HepG2 (cell line): ENCODE data around the gene STRN4. TPM values are rescaled to one million over a fixed set of nuclear protein-coding genes. Genes with fewer than 3 reads are reported as not detected.

ENCODE experiments used
- ARHGAP35 ChIP-seq: sonication (generic); formaldehyde crosslinking; IDR thresholded peaks from 2 replicates; pipeline ENCODE4 v1.9.0; 2022; ENCODE audit warnings: mild to moderate bottlenecking, inconsistent platforms, moderate library complexity, missing genetic modification reagents, borderline replicate concordance
- SOX5 ChIP-seq: IDR thresholded peaks from 2 replicates; pipeline ENCODE4 v1.6.1; 2016; ENCODE audit warnings: borderline replicate concordance
- YY1 ChIP-seq: IDR thresholded peaks from 2 replicates; pipeline ENCODE4 v1.6.1; 2011; ENCODE audit warnings: low read length, low read depth, moderate library complexity, mild to moderate bottlenecking; ENCODE audit not compliant: insufficient read depth, insufficient replicate concordance
- ZMYM3 ChIP-seq: sonication (generic); formaldehyde crosslinking; IDR thresholded peaks from 2 replicates; pipeline ENCODE4 v1.5.1; 2020; ENCODE audit warnings: mild to moderate bottlenecking, missing genetic modification reagents
- ZNF44 ChIP-seq: sonication (generic); formaldehyde crosslinking; IDR thresholded peaks from 2 replicates; pipeline ENCODE4 v1.5.1; 2020; ENCODE audit warnings: mild to moderate bottlenecking, missing genetic modification reagents
- ZNF589 ChIP-seq: sonication (generic); formaldehyde crosslinking; conservative IDR thresholded peaks from 2 replicates; pipeline ENCODE4 v1.8.0; 2022; ENCODE audit warnings: mild to moderate bottlenecking, moderate library complexity, missing genetic modification reagents
- polyA plus RNA-seq, 8 experiments: library from polyadenylated mRNA; depleted of rRNA in 3 of 8; stranded (reverse) in 7 of 8; unstranded in 1 of 8; fragments of >200 nt; fragmentation: Illumina TruSeq in 4 of 8; extraction: Trizol in 4 of 8; gene quantifications; 2 replicates each; pipeline versions ENCODE4 v1.2.1 to v1.2.3, GENCODE V29; 2011 to 2016; ENCODE audit warnings: low read depth in 4 of 8, missing spikeins in 1 of 8, mixed read lengths in 1 of 8; ENCODE audit not compliant: insufficient read depth in 1 of 8
- total RNA-seq, 5 experiments: library from RNA; depleted of rRNA; stranded (reverse); fragments of >200 nt; fragmentation: Illumina TruSeq; extraction: Trizol; gene quantifications; 2 replicates each; pipeline ENCODE4 v1.2.3, GENCODE V29; 2016; ENCODE audit warnings: low read depth in 1 of 5
- TF ChIP-seq, protein P1 (sequence below): sonication (generic); formaldehyde crosslinking; IDR thresholded peaks from 2 replicates; pipeline ENCODE4 v1.4.0; 2020; ENCODE audit warnings: mild to moderate bottlenecking, missing genetic modification reagents
- TF ChIP-seq, protein P2 (sequence below): sonication (generic); formaldehyde crosslinking; IDR thresholded peaks from 2 replicates; pipeline ENCODE4 v1.9.0; 2021; ENCODE audit warnings: missing genetic modification reagents, mild to moderate bottlenecking, borderline replicate concordance
- TF ChIP-seq, protein P3 (sequence below): sonication (generic); formaldehyde crosslinking; IDR thresholded peaks from 2 replicates; pipeline ENCODE4 v1.4.0; 2020; ENCODE audit warnings: missing genetic modification reagents, borderline replicate concordance
- TF ChIP-seq, protein P4 (sequence below): sonication (generic); formaldehyde crosslinking; IDR thresholded peaks from 2 replicates; pipeline ENCODE4 v1.4.0; 2020; ENCODE audit warnings: mild to moderate bottlenecking, missing genetic modification reagents

STRN4 gene
- total and polyA plus RNA-seq, 2 of the 13 experiments (the other 11 are each of a cell fraction or from before 2014, with no cell fraction given), result 43.1 to 57.3 TPM

DNA sequence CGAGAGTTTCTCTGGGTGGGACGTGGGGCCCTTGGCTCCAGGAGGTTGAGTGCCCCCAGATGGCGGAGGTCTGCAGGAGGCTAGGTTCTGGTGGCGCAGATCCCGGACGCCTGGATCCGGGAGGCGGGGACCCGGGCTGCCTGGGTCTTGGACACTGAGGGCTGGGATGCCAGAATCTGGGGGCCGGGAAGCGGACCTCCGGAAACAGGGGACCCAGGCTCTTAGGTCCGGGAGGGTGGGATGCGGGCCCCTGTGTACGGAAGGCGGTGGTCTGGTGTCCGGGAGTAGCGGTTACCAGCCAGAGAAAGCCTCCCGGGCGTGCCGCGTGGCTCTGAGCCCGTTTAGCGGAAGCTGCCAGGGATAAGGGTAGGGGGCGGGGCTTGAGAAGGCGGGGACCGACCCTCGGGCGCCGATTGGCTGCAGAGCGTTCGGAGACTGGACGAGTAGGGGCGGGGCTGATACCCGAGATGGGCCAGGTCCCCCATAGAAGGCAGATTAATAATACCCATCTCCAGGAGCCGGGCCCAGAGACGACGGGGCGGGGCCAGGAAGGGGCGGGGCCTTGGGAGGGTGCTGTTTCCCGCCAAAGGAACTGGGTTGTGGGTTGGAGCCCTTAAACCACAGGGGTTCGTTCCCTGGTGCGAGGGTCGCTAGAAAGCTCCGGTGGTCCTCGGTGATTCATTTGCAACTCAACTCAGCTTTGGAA lies 42.2 kb upstream of the STRN4 start, which contains the start of gene SLC1A5 (continued):
- TF ChIP-seq, protein P1, sequence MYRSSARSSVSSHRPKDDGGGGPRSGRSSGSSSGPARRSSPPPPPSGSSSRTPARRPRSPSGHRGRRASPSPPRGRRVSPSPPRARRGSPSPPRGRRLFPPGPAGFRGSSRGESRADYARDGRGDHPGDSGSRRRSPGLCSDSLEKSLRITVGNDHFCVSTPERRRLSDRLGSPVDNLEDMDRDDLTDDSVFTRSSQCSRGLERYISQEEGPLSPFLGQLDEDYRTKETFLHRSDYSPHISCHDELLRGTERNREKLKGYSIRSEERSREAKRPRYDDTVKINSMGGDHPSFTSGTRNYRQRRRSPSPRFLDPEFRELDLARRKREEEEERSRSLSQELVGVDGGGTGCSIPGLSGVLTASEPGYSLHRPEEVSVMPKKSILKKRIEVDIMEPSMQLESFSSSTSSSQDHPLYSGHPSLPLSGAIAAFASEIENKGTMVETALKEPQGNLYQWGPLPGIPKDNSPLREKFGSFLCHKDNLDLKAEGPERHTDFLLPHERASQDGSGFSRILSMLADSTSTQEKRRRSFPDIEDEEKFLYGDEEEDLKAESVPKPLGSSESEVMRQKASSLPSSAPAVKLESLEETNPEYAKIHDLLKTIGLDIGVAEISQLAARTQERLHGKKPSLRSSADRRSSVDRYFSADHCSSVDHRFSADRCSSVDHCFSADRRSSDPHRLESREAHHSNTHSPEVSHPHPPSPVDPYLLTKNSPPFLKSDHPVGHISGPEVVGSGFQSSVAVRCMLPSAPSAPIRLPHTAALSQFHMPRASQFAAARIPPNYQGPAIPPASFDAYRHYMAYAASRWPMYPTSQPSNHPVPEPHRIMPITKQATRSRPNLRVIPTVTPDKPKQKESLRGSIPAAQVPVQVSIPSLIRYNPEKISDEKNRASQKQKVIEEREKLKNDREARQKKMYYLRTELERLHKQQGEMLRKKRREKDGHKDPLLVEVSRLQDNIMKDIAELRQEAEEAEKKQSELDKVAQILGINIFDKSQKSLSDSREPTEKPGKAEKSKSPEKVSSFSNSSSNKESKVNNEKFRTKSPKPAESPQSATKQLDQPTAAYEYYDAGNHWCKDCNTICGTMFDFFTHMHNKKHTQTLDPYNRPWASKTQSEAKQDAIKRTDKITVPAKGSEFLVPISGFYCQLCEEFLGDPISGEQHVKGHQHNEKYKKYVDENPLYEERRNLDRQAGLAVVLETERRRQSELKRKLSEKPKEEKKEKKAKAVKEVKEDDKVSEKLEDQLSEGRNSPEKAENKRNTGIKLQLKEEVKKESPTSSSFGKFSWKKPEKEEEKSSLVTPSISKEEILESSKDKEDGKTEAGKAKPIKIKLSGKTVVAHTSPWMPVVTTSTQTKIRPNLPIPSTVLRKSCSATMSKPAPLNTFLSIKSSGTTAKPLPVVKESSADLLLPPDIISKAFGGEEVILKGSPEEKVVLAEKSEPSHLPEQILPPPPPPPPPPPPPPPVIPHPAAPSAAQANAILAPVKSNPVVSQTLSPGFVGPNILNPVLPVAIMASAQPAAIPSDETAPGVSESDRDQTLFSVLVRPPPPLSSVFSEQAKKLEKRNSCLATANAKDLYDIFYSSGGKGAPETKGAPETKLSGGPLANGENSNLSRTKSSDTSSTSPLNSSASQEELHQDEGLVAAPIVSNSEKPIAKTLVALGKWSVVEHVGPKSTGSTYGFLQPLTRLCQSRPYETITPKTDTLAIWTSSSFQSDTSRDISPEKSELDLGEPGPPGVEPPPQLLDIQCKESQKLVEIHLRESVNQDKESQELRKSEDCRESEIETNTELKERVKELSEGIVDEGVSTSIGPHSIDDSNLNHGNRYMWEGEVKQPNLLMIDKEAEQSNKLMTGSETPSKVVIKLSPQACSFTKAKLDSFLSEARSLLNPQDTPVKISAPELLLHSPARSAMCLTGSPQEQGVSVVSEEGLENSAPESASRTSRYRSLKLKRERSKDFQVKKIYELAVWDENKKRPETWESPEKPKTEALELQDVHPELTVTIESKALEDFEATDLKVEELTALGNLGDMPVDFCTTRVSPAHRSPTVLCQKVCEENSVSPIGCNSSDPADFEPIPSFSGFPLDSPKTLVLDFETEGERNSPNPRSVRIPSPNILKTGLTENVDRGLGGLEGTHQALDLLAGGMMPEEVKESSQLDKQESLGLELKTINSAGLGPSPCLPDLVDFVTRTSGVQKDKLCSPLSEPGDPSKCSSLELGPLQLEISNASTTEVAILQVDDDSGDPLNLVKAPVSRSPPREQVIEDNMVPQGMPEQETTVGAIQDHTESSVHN (CRISPR knock-in tag), result no peak
- TF ChIP-seq ZNF44 (CRISPR knock-in tag) (no peak), YY1 (peak; percentile 53), SOX5 (CRISPR knock-in tag) (peak; percentile 60; the same call in 1 of the 2 replicates), ZNF589 (CRISPR knock-in tag) (no peak), ZMYM3 (no peak), ARHGAP35 (CRISPR knock-in tag) (peak; percentile 80; the same call in 1 of the 2 replicates)
- TF ChIP-seq, protein P2, sequence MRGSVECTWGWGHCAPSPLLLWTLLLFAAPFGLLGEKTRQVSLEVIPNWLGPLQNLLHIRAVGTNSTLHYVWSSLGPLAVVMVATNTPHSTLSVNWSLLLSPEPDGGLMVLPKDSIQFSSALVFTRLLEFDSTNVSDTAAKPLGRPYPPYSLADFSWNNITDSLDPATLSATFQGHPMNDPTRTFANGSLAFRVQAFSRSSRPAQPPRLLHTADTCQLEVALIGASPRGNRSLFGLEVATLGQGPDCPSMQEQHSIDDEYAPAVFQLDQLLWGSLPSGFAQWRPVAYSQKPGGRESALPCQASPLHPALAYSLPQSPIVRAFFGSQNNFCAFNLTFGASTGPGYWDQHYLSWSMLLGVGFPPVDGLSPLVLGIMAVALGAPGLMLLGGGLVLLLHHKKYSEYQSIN, result no peak
- TF ChIP-seq, protein P3, sequence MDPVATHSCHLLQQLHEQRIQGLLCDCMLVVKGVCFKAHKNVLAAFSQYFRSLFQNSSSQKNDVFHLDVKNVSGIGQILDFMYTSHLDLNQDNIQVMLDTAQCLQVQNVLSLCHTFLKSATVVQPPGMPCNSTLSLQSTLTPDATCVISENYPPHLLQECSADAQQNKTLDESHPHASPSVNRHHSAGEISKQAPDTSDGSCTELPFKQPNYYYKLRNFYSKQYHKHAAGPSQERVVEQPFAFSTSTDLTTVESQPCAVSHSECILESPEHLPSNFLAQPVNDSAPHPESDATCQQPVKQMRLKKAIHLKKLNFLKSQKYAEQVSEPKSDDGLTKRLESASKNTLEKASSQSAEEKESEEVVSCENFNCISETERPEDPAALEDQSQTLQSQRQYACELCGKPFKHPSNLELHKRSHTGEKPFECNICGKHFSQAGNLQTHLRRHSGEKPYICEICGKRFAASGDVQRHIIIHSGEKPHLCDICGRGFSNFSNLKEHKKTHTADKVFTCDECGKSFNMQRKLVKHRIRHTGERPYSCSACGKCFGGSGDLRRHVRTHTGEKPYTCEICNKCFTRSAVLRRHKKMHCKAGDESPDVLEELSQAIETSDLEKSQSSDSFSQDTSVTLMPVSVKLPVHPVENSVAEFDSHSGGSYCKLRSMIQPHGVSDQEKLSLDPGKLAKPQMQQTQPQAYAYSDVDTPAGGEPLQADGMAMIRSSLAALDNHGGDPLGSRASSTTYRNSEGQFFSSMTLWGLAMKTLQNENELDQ (CRISPR knock-in tag), result 0 out of 2 replicates have a peak, but pooled peaks have one; percentile 20
- TF ChIP-seq, protein P4, sequence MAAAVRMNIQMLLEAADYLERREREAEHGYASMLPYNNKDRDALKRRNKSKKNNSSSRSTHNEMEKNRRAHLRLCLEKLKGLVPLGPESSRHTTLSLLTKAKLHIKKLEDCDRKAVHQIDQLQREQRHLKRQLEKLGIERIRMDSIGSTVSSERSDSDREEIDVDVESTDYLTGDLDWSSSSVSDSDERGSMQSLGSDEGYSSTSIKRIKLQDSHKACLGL (CRISPR knock-in tag), result peak; percentile 90
